GM12873 (cell line): ENCODE measurements around the gene ATF6.

ENCODE experiments used
- CTCF ChIP-seq: IDR thresholded peaks from 2 replicates; pipeline ENCODE4 v1.5.1; 2012; ENCODE audit warnings: low read depth, mild to moderate bottlenecking, moderate library complexity, low read length, control low read depth; ENCODE audit not compliant: insufficient read depth; ENCODE audit errors: missing control alignments

Gene ATF6

GRCh38 chr1:161966067-161966466 is 199.9 kb downstream of the ATF6 start:
- no peak for TF ChIP-seq CTCF

GRCh38 chr1:161970036-161970435 is 203.9 kb downstream of the ATF6 start:
- TF ChIP-seq CTCF = no peak

- no peak for TF ChIP-seq CTCF
These were observed 204.5 kb downstream of the ATF6 start for GRCh38 chr1:161970633-161971032.

GRCh38 chr1:161972828-161973227 is 206.7 kb downstream of the ATF6 start:
- TF ChIP-seq CTCF = no peak

GRCh38 chr1:161973924-161974845 is 208.1 kb downstream of the ATF6 start:
- TF ChIP-seq CTCF = no peak

- no peak for TF ChIP-seq CTCF
These were observed 212.1 kb downstream of the ATF6 start for GRCh38 chr1:161978011-161978790.

- no peak for TF ChIP-seq CTCF
These were observed 215.0 kb downstream of the ATF6 start for GRCh38 chr1:161981126-161981525.
